ENCODE data around the gene SGPL1. TPM values are rescaled to one million over a fixed set of nuclear protein-coding genes. Genes with fewer than 3 reads are reported as not detected.

SGPL1 gene
- total RNA-seq, 1 donor = 26.3 TPM

GRCh38 chr10:70845816-70846215, 30.1 kb downstream of the SGPL1 start:
- no peak for TF ChIP-seq CTCF (IDR thresholded peaks at IDR 0.05; ENCODE audit: insufficient read depth, low read length)
- no peak overlapping the region for H3K4me3 ChIP-seq (ENCODE audit: low read depth, low read length)
- DNase-seq (ENCODE audit: low read depth) = no peak

DNA sequence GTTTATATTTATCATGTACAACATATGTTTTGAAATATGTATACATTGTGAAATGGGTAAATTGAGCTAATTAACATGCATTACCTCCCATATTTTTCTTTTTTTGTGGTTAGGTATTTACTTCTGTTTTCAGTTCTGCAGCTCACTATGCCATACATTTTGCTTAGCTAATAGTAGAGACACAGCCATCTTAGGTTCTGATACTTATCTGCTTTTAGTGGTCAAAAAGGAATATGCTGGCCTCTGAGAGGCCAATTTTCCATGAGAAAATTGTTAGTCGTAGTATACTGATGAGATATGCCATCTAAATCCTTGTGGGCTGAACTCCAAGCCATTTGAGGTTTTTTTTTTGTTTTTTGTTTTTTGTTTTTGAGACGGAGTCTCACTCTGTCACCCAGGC, 31.0 kb downstream of the SGPL1 start:
- no peak overlapping the region for H3K4me3 ChIP-seq (ENCODE audit: low read depth, low read length)
- no peak for TF ChIP-seq CTCF (IDR thresholded peaks at IDR 0.05; ENCODE audit: insufficient read depth, low read length)
- no peak for DNase-seq (ENCODE audit: low read depth)

- DNase-seq (ENCODE audit: low read depth) = peak; percentile 49
- no peak for TF ChIP-seq CTCF (IDR thresholded peaks at IDR 0.05; ENCODE audit: insufficient read depth, low read length)
- H3K4me3 ChIP-seq (ENCODE audit: low read depth, low read length) = no peak overlapping the region
These were observed 32.1 kb downstream of the SGPL1 start for GRCh38 chr10:70847659-70848360.

- H3K4me3 ChIP-seq (ENCODE audit: low read depth, low read length) = no peak overlapping the region
- peak; percentile 94 for DNase-seq (ENCODE audit: low read depth)
- no peak for TF ChIP-seq CTCF (IDR thresholded peaks at IDR 0.05; ENCODE audit: insufficient read depth, low read length)
These were observed 33.9 kb downstream of the SGPL1 start for GRCh38 chr10:70849582-70850016.

DNA sequence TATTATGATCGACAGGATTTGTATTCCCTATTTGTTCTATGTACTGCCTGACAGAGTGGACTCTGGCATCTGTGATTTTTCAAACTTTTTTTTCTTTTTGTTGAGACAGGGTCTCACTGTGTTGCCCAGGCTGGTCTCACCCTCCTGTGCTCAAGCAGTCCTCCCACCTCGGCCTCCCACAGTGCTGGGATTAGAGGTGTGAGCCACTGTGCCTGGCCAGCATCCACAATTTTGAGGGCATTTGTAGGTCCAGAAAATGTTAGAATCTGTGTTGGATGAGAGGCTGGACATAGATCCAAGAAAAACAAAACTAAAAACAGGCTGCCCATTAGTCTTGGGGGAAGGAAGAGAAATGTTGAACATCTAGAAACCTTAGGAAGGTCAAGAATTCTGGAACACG, 34.3 kb downstream of the SGPL1 start:
- H3K4me3 ChIP-seq (ENCODE audit: low read depth, low read length) = no peak overlapping the region
- TF ChIP-seq CTCF (IDR thresholded peaks at IDR 0.05; ENCODE audit: insufficient read depth, low read length) = no peak
- peak; percentile 59 for DNase-seq (ENCODE audit: low read depth)

DNA sequence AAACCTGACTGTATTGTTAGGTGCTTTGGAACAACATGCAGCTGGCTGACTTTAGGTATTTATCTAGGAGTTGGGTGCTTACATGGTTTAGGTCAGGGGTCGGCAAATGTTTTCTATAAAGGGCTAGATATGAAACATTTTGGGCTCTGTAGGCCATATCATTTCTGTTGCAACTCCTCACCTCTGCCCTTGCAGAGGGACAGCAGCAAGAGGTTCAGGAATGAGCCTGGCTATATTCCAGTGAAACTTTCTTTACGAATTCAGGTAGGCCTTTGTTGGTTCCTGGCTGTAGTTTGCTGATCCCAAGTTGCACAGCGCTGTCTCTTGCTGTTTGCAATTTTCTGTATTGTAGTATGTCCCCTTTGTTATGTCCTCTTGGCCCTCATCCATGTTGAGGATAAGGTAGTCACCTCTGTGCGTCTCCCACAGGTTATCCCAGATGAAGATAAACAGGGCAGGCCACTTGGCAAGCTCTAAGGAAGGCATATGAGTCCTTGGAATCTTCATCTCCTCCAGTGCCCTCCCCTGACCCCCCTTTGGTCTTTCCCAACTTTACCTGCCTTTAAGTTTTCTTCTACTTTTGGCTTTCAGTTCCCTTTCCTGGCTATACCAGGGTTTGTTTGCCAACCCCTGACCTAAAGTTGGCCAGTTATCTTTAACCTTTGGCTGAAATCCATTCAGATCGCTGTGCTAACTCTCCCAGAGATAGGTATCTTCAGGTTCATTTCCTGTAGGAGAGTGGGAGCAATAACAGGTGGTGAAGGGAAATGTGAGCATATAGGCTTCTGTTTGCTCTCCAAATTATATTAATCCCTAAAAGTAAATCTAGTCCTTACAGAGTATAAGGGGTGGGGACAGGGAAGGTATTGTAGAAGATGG, 36.1 kb downstream of the SGPL1 start:
- TF ChIP-seq CTCF (IDR thresholded peaks at IDR 0.05; ENCODE audit: insufficient read depth, low read length) = no peak
- H3K4me3 ChIP-seq (ENCODE audit: low read depth, low read length) = no peak overlapping the region
- no peak for DNase-seq (ENCODE audit: low read depth)
